Gastroesophageal sphincter (tissue), 3 donors: ENCODE measurements around the gene GANAB.

Source experiments
- CTCF ChIP-seq, 4 experiments: fragments of 200-600 bp in 2 of 4; fragments of 450-650 bp in 2 of 4; sonication (generic) in 1 of 4; IDR thresholded peaks; one replicate each; pipeline ENCODE4 v1.5.1; 2017 to 2019; ENCODE audit warnings: antibody characterized with exemption in 4 of 4, mild to moderate bottlenecking in 2 of 4, moderate library complexity in 2 of 4
- EP300 ChIP-seq: sonication (generic); formaldehyde crosslinking; IDR thresholded peaks from one replicate; pipeline ENCODE4 v1.6.1; 2017; ENCODE audit warnings: antibody characterized with exemption, mild to moderate bottlenecking
- POLR2A ChIP-seq, 2 donors: fragments of 450-650 bp; IDR thresholded peaks; one replicate each; pipeline ENCODE4 v1.6.1; 2017; ENCODE audit warnings: antibody characterized with exemption in 2 of 2, mild to moderate bottlenecking in 2 of 2, moderate library complexity in 1 of 2
- POLR2AphosphoS5 ChIP-seq: sonication (generic); formaldehyde crosslinking; IDR thresholded peaks from one replicate; pipeline ENCODE4 v1.6.1; 2017; ENCODE audit warnings: antibody characterized with exemption

- TF ChIP-seq CTCF (IDR thresholded peaks at IDR 0.05) (no peak), POLR2A (IDR thresholded peaks at IDR 0.05) (no peak), EP300 (no peak), POLR2AphosphoS5 (no peak)
Observed at GRCh38 chr11:62654297-62654696, 7.9 kb upstream of the GANAB start.
